HepG2 (cell line): Measurements from ENCODE around the gene SYNM. TPM values are rescaled to one million over a fixed set of nuclear protein-coding genes. Genes with fewer than 3 reads are reported as not detected.

ENCODE experiments used
- ASH2L ChIP-seq: fragments of 300-600, 200-600 bp; sonication (generic); IDR thresholded peaks from 2 replicates; pipeline ENCODE4 v1.7.0; 2017; ENCODE audit warnings: low read depth, mild to moderate bottlenecking, moderate library complexity, mixed read lengths, low read length; ENCODE audit not compliant: insufficient read length
- BCL6 ChIP-seq: IDR thresholded peaks from 2 replicates; pipeline ENCODE4 v1.6.1; 2016; ENCODE audit warnings: missing genetic modification reagents, missing compliant biosample characterization
- ETV6 ChIP-seq: sonication (generic); formaldehyde crosslinking; conservative IDR thresholded peaks from 2 replicates; pipeline ENCODE4 v1.4.0; 2020; ENCODE audit warnings: missing genetic modification reagents
- GABPB1 ChIP-seq: IDR thresholded peaks from 2 replicates; pipeline ENCODE4 v1.6.1; 2016; ENCODE audit warnings: mild to moderate bottlenecking, missing genetic modification reagents, moderate library complexity, missing compliant biosample characterization
- GFI1 ChIP-seq: sonication (generic); formaldehyde crosslinking; IDR thresholded peaks from 2 replicates; pipeline ENCODE4 v1.5.0; 2020; ENCODE audit warnings: missing genetic modification reagents, mild to moderate bottlenecking, borderline replicate concordance
- MAF1 ChIP-seq: sonication (generic); formaldehyde crosslinking; IDR thresholded peaks from 2 replicates; pipeline ENCODE4 v1.5.0; 2020; ENCODE audit warnings: missing genetic modification reagents, borderline replicate concordance
- NR2F2 ChIP-seq: IDR thresholded peaks from 2 replicates; pipeline ENCODE4 v1.6.1; 2012; ENCODE audit warnings: low read depth, inconsistent platforms, borderline replicate concordance
- POLR2AphosphoS2 ChIP-seq: IDR thresholded peaks from 2 replicates; pipeline ENCODE4 v1.6.1; 2011; ENCODE audit warnings: low read depth, low read length, improper control_type of control experiment
- RBAK ChIP-seq: sonication (generic); formaldehyde crosslinking; IDR thresholded peaks from 2 replicates; pipeline ENCODE4 v1.5.1; 2020; ENCODE audit warnings: mild to moderate bottlenecking, missing genetic modification reagents
- RNF2 ChIP-seq: fragments of 450-650 bp; conservative IDR thresholded peaks from 2 replicates; pipeline ENCODE4 v1.6.1; 2016; ENCODE audit warnings: low read depth
- SNAI1 ChIP-seq: sonication (generic); formaldehyde crosslinking; IDR thresholded peaks from 2 replicates; pipeline ENCODE4 v1.5.0; 2020; ENCODE audit warnings: mild to moderate bottlenecking, missing genetic modification reagents, borderline replicate concordance
- TCF7 ChIP-seq: sonication (generic); IDR thresholded peaks from 2 replicates; pipeline ENCODE4 v1.6.1; 2016; ENCODE audit warnings: antibody characterized with exemption, low read depth
- TEAD3 ChIP-seq: optimal IDR thresholded peaks from 2 replicates; pipeline ENCODE3; 2016; ENCODE audit warnings: borderline replicate concordance
- ZBTB7A ChIP-seq: sonication (generic); formaldehyde crosslinking; IDR thresholded peaks from 2 replicates; pipeline ENCODE4 v1.8.0; 2022; ENCODE audit warnings: mild to moderate bottlenecking, missing genetic modification reagents
- ZNF383 ChIP-seq: sonication (generic); formaldehyde crosslinking; IDR thresholded peaks from 2 replicates; pipeline ENCODE4 v1.4.0; 2020; ENCODE audit warnings: missing genetic modification reagents, mild to moderate bottlenecking, borderline replicate concordance
- ZNF460 ChIP-seq: sonication (generic); formaldehyde crosslinking; IDR thresholded peaks from 2 replicates; pipeline ENCODE4 v1.5.1; 2020; ENCODE audit warnings: missing genetic modification reagents, mild to moderate bottlenecking, borderline replicate concordance
- ZNF484 ChIP-seq: sonication (generic); formaldehyde crosslinking; IDR thresholded peaks from 2 replicates; pipeline ENCODE4 v1.5.1; 2020; ENCODE audit warnings: mild to moderate bottlenecking, low read depth, missing genetic modification reagents, borderline replicate concordance
- ZNF713 ChIP-seq: sonication (generic); formaldehyde crosslinking; IDR thresholded peaks from 2 replicates; pipeline ENCODE4 v1.4.0; 2020; ENCODE audit warnings: mild to moderate bottlenecking, missing genetic modification reagents
- ZNF746 ChIP-seq: sonication (generic); formaldehyde crosslinking; IDR thresholded peaks from 2 replicates; pipeline ENCODE4 v1.8.0; 2022; ENCODE audit warnings: mild to moderate bottlenecking, missing genetic modification reagents
- polyA plus RNA-seq, 8 experiments: library from polyadenylated mRNA; depleted of rRNA in 3 of 8; stranded (reverse) in 7 of 8; unstranded in 1 of 8; fragments of >200 nt; fragmentation: Illumina TruSeq in 4 of 8; extraction: Trizol in 4 of 8; gene quantifications; 2 replicates each; pipeline versions ENCODE4 v1.2.1 to v1.2.3, GENCODE V29; 2011 to 2016; ENCODE audit warnings: low read depth in 4 of 8, missing spikeins in 1 of 8, mixed read lengths in 1 of 8; ENCODE audit not compliant: insufficient read depth in 1 of 8
- total RNA-seq, 5 experiments: library from RNA; depleted of rRNA; stranded (reverse); fragments of >200 nt; fragmentation: Illumina TruSeq; extraction: Trizol; gene quantifications; 2 replicates each; pipeline ENCODE4 v1.2.3, GENCODE V29; 2016; ENCODE audit warnings: low read depth in 1 of 5
- TF ChIP-seq, protein P1 (sequence below), 2 experiments: fragments of 450-650 bp in 1 of 2; sonication (generic) in 1 of 2; formaldehyde crosslinking; IDR thresholded peaks; 2 replicates each; pipeline versions ENCODE4 v1.5.0 to v1.8.0; 2020 to 2022; ENCODE audit warnings: mild to moderate bottlenecking in 1 of 2, missing genetic modification reagents in 1 of 2
- TF ChIP-seq, protein P2 (sequence below): sonication (generic); formaldehyde crosslinking; IDR thresholded peaks from 2 replicates; pipeline ENCODE4 v1.5.0; 2020; ENCODE audit warnings: missing genetic modification reagents, mild to moderate bottlenecking, borderline replicate concordance
- TF ChIP-seq, protein P3 (sequence below): sonication (generic); formaldehyde crosslinking; IDR thresholded peaks from 2 replicates; pipeline ENCODE4 v1.8.1; 2023; ENCODE audit warnings: mild to moderate bottlenecking, missing genetic modification reagents
- TF ChIP-seq, protein P4 (sequence below): IDR thresholded peaks from 2 replicates; pipeline ENCODE4 v1.6.1; 2018; ENCODE audit warnings: missing genetic modification reagents
- TF ChIP-seq, protein P5 (sequence below): sonication (generic); formaldehyde crosslinking; IDR thresholded peaks from 2 replicates; pipeline ENCODE4 v1.5.0; 2020; ENCODE audit warnings: missing genetic modification reagents

SYNM gene
- total and polyA plus RNA-seq, 2 of the 13 experiments (the other 11 are each of a cell fraction or from before 2014, with no cell fraction given) = 1.1 to 3.7 TPM

DNA sequence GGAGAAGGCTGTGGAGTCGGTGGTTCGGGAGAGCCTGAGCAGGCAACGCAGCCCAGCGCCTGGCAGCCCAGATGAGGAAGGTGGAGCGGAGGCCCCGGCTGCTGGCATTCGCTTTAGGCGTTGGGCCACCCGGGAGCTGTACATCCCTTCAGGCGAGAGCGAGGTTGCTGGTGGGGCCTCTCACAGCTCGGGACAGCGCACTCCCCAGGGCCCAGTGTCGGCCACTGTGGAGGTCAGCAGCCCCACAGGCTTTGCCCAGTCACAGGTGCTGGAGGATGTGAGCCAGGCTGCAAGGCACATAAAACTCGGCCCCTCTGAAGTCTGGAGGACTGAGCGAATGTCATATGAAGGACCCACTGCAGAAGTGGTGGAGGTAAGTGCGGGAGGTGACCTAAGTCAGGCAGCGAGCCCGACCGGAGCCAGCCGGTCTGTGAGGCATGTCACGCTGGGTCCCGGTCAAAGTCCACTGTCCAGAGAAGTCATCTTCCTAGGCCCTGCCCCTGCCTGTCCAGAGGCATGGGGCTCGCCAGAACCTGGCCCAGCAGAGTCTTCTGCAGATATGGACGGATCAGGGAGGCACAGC is 26.7 kb downstream of the SYNM start (continued):
- TF ChIP-seq ETV6 (no peak), GFI1 (0 out of 2 replicates have a peak, but pooled peaks have one; percentile 33), ZNF383 (CRISPR knock-in tag) (no peak), SNAI1 (CRISPR knock-in tag) (no peak), TEAD3 (CRISPR knock-in tag) (peak; percentile 31), RBAK (CRISPR knock-in tag) (no peak), ZBTB7A (no peak), ZNF484 (CRISPR knock-in tag) (no peak), ZNF713 (CRISPR knock-in tag) (no peak), GABPB1 (CRISPR knock-in tag) (peak; percentile 25; the same call in 1 of the 2 replicates), NR2F2 (no peak), BCL6 (CRISPR knock-in tag) (0 out of 2 replicates have a peak, but pooled peaks have one; percentile 14), ASH2L (peak; percentile 21), POLR2AphosphoS2 (no peak), TCF7 (no peak), MAF1 (CRISPR knock-in tag) (no peak), ZNF746 (no peak), ZNF460 (CRISPR knock-in tag) (no peak), RNF2 (no peak)
- TF ChIP-seq, protein P1, sequence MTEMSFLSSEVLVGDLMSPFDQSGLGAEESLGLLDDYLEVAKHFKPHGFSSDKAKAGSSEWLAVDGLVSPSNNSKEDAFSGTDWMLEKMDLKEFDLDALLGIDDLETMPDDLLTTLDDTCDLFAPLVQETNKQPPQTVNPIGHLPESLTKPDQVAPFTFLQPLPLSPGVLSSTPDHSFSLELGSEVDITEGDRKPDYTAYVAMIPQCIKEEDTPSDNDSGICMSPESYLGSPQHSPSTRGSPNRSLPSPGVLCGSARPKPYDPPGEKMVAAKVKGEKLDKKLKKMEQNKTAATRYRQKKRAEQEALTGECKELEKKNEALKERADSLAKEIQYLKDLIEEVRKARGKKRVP (CRISPR knock-in tag; IDR thresholded peaks at IDR 0.05) = no peak
- TF ChIP-seq, protein P2, sequence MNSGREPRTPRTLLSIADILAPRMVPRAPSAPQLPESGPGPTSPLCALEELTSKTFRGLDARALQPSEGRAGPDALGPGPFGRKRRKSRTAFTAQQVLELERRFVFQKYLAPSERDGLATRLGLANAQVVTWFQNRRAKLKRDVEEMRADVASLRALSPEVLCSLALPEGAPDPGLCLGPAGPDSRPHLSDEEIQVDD (CRISPR knock-in tag) = no peak
- TF ChIP-seq, protein P3, sequence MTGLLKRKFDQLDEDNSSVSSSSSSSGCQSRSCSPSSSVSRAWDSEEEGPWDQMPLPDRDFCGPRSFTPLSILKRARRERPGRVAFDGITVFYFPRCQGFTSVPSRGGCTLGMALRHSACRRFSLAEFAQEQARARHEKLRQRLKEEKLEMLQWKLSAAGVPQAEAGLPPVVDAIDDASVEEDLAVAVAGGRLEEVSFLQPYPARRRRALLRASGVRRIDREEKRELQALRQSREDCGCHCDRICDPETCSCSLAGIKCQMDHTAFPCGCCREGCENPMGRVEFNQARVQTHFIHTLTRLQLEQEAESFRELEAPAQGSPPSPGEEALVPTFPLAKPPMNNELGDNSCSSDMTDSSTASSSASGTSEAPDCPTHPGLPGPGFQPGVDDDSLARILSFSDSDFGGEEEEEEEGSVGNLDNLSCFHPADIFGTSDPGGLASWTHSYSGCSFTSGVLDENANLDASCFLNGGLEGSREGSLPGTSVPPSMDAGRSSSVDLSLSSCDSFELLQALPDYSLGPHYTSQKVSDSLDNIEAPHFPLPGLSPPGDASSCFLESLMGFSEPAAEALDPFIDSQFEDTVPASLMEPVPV (CRISPR knock-in tag) = peak; percentile 68; the same call in 1 of the 2 replicates
- TF ChIP-seq, protein P4, sequence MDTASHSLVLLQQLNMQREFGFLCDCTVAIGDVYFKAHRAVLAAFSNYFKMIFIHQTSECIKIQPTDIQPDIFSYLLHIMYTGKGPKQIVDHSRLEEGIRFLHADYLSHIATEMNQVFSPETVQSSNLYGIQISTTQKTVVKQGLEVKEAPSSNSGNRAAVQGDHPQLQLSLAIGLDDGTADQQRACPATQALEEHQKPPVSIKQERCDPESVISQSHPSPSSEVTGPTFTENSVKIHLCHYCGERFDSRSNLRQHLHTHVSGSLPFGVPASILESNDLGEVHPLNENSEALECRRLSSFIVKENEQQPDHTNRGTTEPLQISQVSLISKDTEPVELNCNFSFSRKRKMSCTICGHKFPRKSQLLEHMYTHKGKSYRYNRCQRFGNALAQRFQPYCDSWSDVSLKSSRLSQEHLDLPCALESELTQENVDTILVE (CRISPR knock-in tag) = no peak
- TF ChIP-seq, protein P5, sequence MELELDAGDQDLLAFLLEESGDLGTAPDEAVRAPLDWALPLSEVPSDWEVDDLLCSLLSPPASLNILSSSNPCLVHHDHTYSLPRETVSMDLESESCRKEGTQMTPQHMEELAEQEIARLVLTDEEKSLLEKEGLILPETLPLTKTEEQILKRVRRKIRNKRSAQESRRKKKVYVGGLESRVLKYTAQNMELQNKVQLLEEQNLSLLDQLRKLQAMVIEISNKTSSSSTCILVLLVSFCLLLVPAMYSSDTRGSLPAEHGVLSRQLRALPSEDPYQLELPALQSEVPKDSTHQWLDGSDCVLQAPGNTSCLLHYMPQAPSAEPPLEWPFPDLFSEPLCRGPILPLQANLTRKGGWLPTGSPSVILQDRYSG (CRISPR knock-in tag) = no peak
